Mesendoderm (in vitro differentiated cells): ENCODE results near the gene SFXN3.
A peak's percentile ranks its signal among the peaks of the same experiment; 100 is the strongest.

Experiments
- DNase-seq: peaks from one replicate; pipeline ENCODE4 v3.0.0; 2013
- H2AK5ac ChIP-seq: 2 replicates; pipeline ENCODE4 v1.6.1; 2013; ENCODE audit warnings: low read length, inconsistent platforms
- H2BK120ac ChIP-seq: 2 replicates; pipeline ENCODE4 v1.6.1; 2013; ENCODE audit warnings: low read depth, mild to moderate bottlenecking, low read length, moderate library complexity, mixed read lengths
- H2BK15ac ChIP-seq: replicated peaks from 2 replicates; pipeline ENCODE4 v1.6.1; 2013; ENCODE audit warnings: low read depth, mild to moderate bottlenecking, moderate library complexity
- H2BK5ac ChIP-seq: 2 replicates; pipeline ENCODE4 v1.6.1; 2013; ENCODE audit warnings: low read length, inconsistent platforms
- H3K18ac ChIP-seq: 2 replicates; pipeline ENCODE4 v1.6.1; 2013; ENCODE audit warnings: mild to moderate bottlenecking, low read length, mixed read lengths
- H3K23ac ChIP-seq: one replicate; pipeline ENCODE4 v1.6.1; 2013; ENCODE audit warnings: low read length
- H3K27ac ChIP-seq: 2 replicates; pipeline ENCODE4 v1.5.1; 2013; ENCODE audit warnings: low read depth, mild to moderate bottlenecking, inconsistent platforms, low read length, moderate library complexity
- H3K27me3 ChIP-seq: 2 replicates; pipeline ENCODE4 v1.6.1; 2013; ENCODE audit warnings: low read length, control low read depth, mild to moderate bottlenecking, inconsistent platforms; ENCODE audit not compliant: insufficient read depth, poor library complexity
- H3K36me3 ChIP-seq: 2 replicates; pipeline ENCODE4 v1.6.1; 2013; ENCODE audit warnings: low read length, inconsistent platforms; ENCODE audit not compliant: control insufficient read depth, insufficient read depth
- H3K4ac ChIP-seq: one replicate; pipeline ENCODE4 v1.6.1; 2013; ENCODE audit warnings: low read depth, mild to moderate bottlenecking, low read length, moderate library complexity
- H3K4me1 ChIP-seq: 2 replicates; pipeline ENCODE4 v1.6.1; 2013; ENCODE audit warnings: low read depth, low read length, inconsistent platforms; ENCODE audit not compliant: control insufficient read depth
- H3K4me2 ChIP-seq: 2 replicates; pipeline ENCODE4 v1.6.1; 2013; ENCODE audit warnings: low read length
- H3K4me3 ChIP-seq: 2 replicates; pipeline ENCODE4 v1.5.1; 2013; ENCODE audit warnings: mild to moderate bottlenecking, low read length
- H3K56ac ChIP-seq: one replicate; pipeline ENCODE4 v1.6.1; 2013; ENCODE audit warnings: low read length
- H3K79me1 ChIP-seq: 2 replicates; pipeline ENCODE4 v1.6.1; 2013; ENCODE audit warnings: low read length, inconsistent platforms
- H3K79me2 ChIP-seq: 2 replicates; pipeline ENCODE4 v1.6.1; 2013; ENCODE audit warnings: mild to moderate bottlenecking, low read length; ENCODE audit not compliant: control insufficient read depth, insufficient read depth
- H3K9ac ChIP-seq: 2 replicates; pipeline ENCODE4 v1.6.1; 2013; ENCODE audit warnings: low read length, inconsistent platforms
- H4K5ac ChIP-seq: one replicate; pipeline ENCODE4 v1.6.1; 2013; ENCODE audit warnings: low read length
- H4K8ac ChIP-seq: one replicate; pipeline ENCODE4 v1.6.1; 2013; ENCODE audit warnings: low read depth, mild to moderate bottlenecking, control low read depth, low read length, moderate library complexity
- WGBS: extraction: QIAGEN DNeasy Blood & Tissue Kit; methylation state at CpG from one replicate; pipeline ENCODE4 v1.1.7; 2013; ENCODE audit warnings: low lambda C conversion rate, missing lambda C conversion rate; ENCODE audit not compliant: insufficient coverage; ENCODE audit errors: extremely low coverage; 5-methylcytosine and 5-hydroxymethylcytosine counted together

The SFXN3 gene

GRCh38 chr10:101007099-101007711 is 23.8 kb upstream of the SFXN3 start:
- peaks cover 8% of the 10 kb centered on the region for H3K36me3 ChIP-seq

GRCh38 chr10:101007915-101008822 is 22.9 kb upstream of the SFXN3 start:
- Histone ChIP-seq H3K4me1 (no peaks in the 10 kb centered on the region), H2BK5ac (no peak overlapping the region), H3K56ac (no peak overlapping the region), H3K23ac (no peak overlapping the region), H3K9ac (no peak overlapping the region), H3K4ac (no peak overlapping the region), H3K4me3 (no peak overlapping the region), H3K4me2 (no peak overlapping the region), H3K18ac (no peak overlapping the region), H2BK15ac (no peak overlapping the region), H4K8ac (no peak overlapping the region), H3K36me3 (peaks cover 6% of the 10 kb centered on the region), H3K79me2 (no peaks in the 10 kb centered on the region), H2AK5ac (no peak overlapping the region), H3K27me3 (no peaks in the 10 kb centered on the region), H3K79me1 (no peaks in the 10 kb centered on the region), H4K5ac (no peak overlapping the region), H3K27ac (no peak overlapping the region), H2BK120ac (no peak overlapping the region)
- WGBS, result no CpG with 5 or more reads among the region's 13 CpGs
- DNase-seq, result no peak

More at GRCh38 chr10:101007099-101007711, 23.8 kb upstream of the SFXN3 start:
- no peak overlapping the region for H2BK120ac ChIP-seq
- H3K27me3 ChIP-seq, result no peaks in the 10 kb centered on the region
- no peak overlapping the region for H3K56ac ChIP-seq
- no peak overlapping the region for H4K8ac ChIP-seq
- no peak overlapping the region for H2BK5ac ChIP-seq
- no peak overlapping the region for H3K4ac ChIP-seq
- H3K79me1 ChIP-seq, result peaks cover 2% of the 10 kb centered on the region
- no peak overlapping the region for H2AK5ac ChIP-seq
- no peak for DNase-seq
- H3K9ac ChIP-seq, result no peak overlapping the region
- no peak overlapping the region for H3K4me2 ChIP-seq
- H3K79me2 ChIP-seq, result no peaks in the 10 kb centered on the region
- no peak overlapping the region for H3K4me3 ChIP-seq
- H3K27ac ChIP-seq, result no peak overlapping the region
- no peak overlapping the region for H3K23ac ChIP-seq
- no CpG with 5 or more reads among the region's 11 CpGs for WGBS
- no peaks in the 10 kb centered on the region for H3K4me1 ChIP-seq
- no peak overlapping the region for H4K5ac ChIP-seq
- no peak overlapping the region for H3K18ac ChIP-seq
- H2BK15ac ChIP-seq, result no peak overlapping the region

- no peak overlapping the region for H3K9ac ChIP-seq
- H3K4ac ChIP-seq, result no peak overlapping the region
- no peak overlapping the region for H3K4me3 ChIP-seq
- H3K79me1 ChIP-seq, result no peaks in the 10 kb centered on the region
- H2BK5ac ChIP-seq, result no peak overlapping the region
- no peak overlapping the region for H2BK120ac ChIP-seq
- no peak overlapping the region for H3K18ac ChIP-seq
- H4K5ac ChIP-seq, result no peak overlapping the region
- no peaks in the 10 kb centered on the region for H3K27me3 ChIP-seq
- no peak overlapping the region for H3K4me2 ChIP-seq
- H2AK5ac ChIP-seq, result no peak overlapping the region
- WGBS, result no CpG with 5 or more reads among the region's 6 CpGs
- no peaks in the 10 kb centered on the region for H3K4me1 ChIP-seq
- no peak overlapping the region for H3K56ac ChIP-seq
- peaks cover 4% of the 10 kb centered on the region for H3K36me3 ChIP-seq
- DNase-seq, result no peak
- H3K27ac ChIP-seq, result no peak overlapping the region
- H3K79me2 ChIP-seq, result no peaks in the 10 kb centered on the region
- H2BK15ac ChIP-seq, result no peak overlapping the region
- H3K23ac ChIP-seq, result no peak overlapping the region
- H4K8ac ChIP-seq, result no peak overlapping the region
Measured at GRCh38 chr10:101008823-101009423, 22.1 kb upstream of the SFXN3 start.

GRCh38 chr10:101010329-101010728 is 20.7 kb upstream of the SFXN3 start:
- no peaks in the 10 kb centered on the region for H3K4me1 ChIP-seq
- no peak overlapping the region for H4K5ac ChIP-seq
- no peak overlapping the region for H3K23ac ChIP-seq
- no CpG with 5 or more reads among the region's 22 CpGs for WGBS
- DNase-seq, result no peak
- H3K4me2 ChIP-seq, result no peak overlapping the region
- peaks cover 3% of the 10 kb centered on the region for H3K36me3 ChIP-seq
- H3K9ac ChIP-seq, result no peak overlapping the region
- H2BK120ac ChIP-seq, result no peak overlapping the region
- H3K18ac ChIP-seq, result no peak overlapping the region
- H2BK5ac ChIP-seq, result no peak overlapping the region
- no peak overlapping the region for H2AK5ac ChIP-seq
- no peak overlapping the region for H3K56ac ChIP-seq
- no peaks in the 10 kb centered on the region for H3K79me1 ChIP-seq
- H4K8ac ChIP-seq, result no peak overlapping the region
- no peak overlapping the region for H3K4ac ChIP-seq
- H3K4me3 ChIP-seq, result no peak overlapping the region
- H3K27ac ChIP-seq, result no peak overlapping the region
- H2BK15ac ChIP-seq, result no peak overlapping the region
- no peaks in the 10 kb centered on the region for H3K27me3 ChIP-seq
- H3K79me2 ChIP-seq, result no peaks in the 10 kb centered on the region

GRCh38 chr10:101011517-101012423 is 19.3 kb upstream of the SFXN3 start:
- H3K27ac ChIP-seq, result no peak overlapping the region
- no peak overlapping the region for H3K4me2 ChIP-seq
- H3K27me3 ChIP-seq, result no peaks in the 10 kb centered on the region
- no peak overlapping the region for H2BK15ac ChIP-seq
- no peak overlapping the region for H4K5ac ChIP-seq
- H2BK120ac ChIP-seq, result no peak overlapping the region
- H4K8ac ChIP-seq, result no peak overlapping the region
- H3K4me1 ChIP-seq, result no peaks in the 10 kb centered on the region
- no peak overlapping the region for H3K56ac ChIP-seq
- H3K23ac ChIP-seq, result no peak overlapping the region
- H2BK5ac ChIP-seq, result no peak overlapping the region
- H3K4me3 ChIP-seq, result no peak overlapping the region
- H3K36me3 ChIP-seq, result no peaks in the 10 kb centered on the region
- H2AK5ac ChIP-seq, result no peak overlapping the region
- H3K79me2 ChIP-seq, result no peaks in the 10 kb centered on the region
- no peak overlapping the region for H3K18ac ChIP-seq
- WGBS, result no CpG with 5 or more reads among the region's 22 CpGs
- H3K4ac ChIP-seq, result no peak overlapping the region
- H3K79me1 ChIP-seq, result no peaks in the 10 kb centered on the region
- DNase-seq, result peak; percentile 78
- no peak overlapping the region for H3K9ac ChIP-seq
